Vagina (tissue), 2 donors: ENCODE results near the gene PLEKHM3. TPM values are rescaled to one million over a fixed set of nuclear protein-coding genes. Genes with fewer than 3 reads are reported as not detected.

Experiments used
- DNase-seq, 2 donors: peaks; one replicate each; pipeline ENCODE4 v3.0.0-alpha.2; 2017; ENCODE audit errors: extremely low spot score in 2 of 2
- H3K27ac ChIP-seq: fragments of 200-600 bp; sonication (generic); one replicate; pipeline ENCODE4 v1.5.1; 2019
- H3K27me3 ChIP-seq: fragments of 200-600 bp; sonication (generic); one replicate; pipeline ENCODE4 v1.5.1; 2019
- H3K36me3 ChIP-seq, 2 donors: fragments of 200-600 bp; sonication (generic); one replicate each; pipeline ENCODE4 v1.5.1; 2017 to 2019
- H3K4me1 ChIP-seq: fragments of 200-600 bp; sonication (generic); one replicate; pipeline ENCODE4 v1.5.1; 2019
- H3K4me3 ChIP-seq, 2 donors: fragments of 200-600 bp; sonication (generic); 1 replicate in 1 of 2; 2 replicates in 1 of 2; pipeline ENCODE4 v1.5.1; 2016 to 2019
- H3K9me3 ChIP-seq: fragments of 200-600 bp; sonication (generic); one replicate; pipeline ENCODE4 v1.5.1; 2019
- POLR2A ChIP-seq, 2 donors: fragments of 450-650 bp; IDR thresholded peaks; one replicate each; pipeline ENCODE4 v1.6.1; 2017; ENCODE audit warnings: antibody characterized with exemption in 2 of 2, mild to moderate bottlenecking in 2 of 2, moderate library complexity in 2 of 2
- POLR2AphosphoS5 ChIP-seq, 2 donors: sonication (generic); formaldehyde crosslinking; IDR thresholded peaks; one replicate each; pipeline ENCODE4 v1.9.0; 2017; ENCODE audit warnings: antibody characterized with exemption in 2 of 2, mild to moderate bottlenecking in 2 of 2, low read depth in 1 of 2; ENCODE audit not compliant: insufficient read depth in 1 of 2
- intact Hi-C: fragments of 100-400 bp; cut with DNase I; formaldehyde crosslinking; loops from one replicate; pipeline ENCODE4 v1.15.1; 2023
- total RNA-seq: library from RNA; depleted of rRNA; stranded (reverse); fragments of >200 nt; gene quantifications from one replicate; pipeline ENCODE4 v1.2.3, GENCODE V29; 2016
- TF ChIP-seq, protein P1 (sequence below), 3 experiments: fragments of 450-650 bp in 2 of 3; fragments of 200-600 bp in 1 of 3; sonication (generic) in 1 of 3; IDR thresholded peaks; one replicate each; pipeline ENCODE4 v1.5.1; 2017 to 2019; ENCODE audit warnings: antibody characterized with exemption in 3 of 3, mild to moderate bottlenecking in 2 of 3, moderate library complexity in 2 of 3

The PLEKHM3 gene
- total RNA-seq, 1 donor from 2014 or later: 21.4 TPM

DNA sequence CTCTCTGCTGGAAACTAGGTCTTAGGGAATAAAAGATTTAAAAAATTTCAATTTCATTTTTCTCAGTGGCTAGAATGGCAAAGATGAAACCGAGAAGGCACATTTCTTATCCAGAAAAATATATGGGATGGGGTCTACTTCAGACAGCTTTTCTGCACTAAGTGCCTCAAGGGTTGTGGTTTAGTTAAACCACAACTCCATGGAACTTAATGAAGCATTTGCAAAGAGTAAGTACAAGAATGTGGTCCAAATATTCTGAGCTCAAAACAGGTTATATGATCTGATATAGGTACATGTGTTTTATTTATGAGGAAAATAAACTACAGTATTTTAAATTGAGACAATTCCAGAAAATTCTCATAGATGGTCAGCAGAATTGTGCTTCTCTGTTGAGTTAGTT is 153.8 kb downstream of the PLEKHM3 start:
- TF ChIP-seq POLR2AphosphoS5 (IDR thresholded peaks at IDR 0.05; ENCODE audit: insufficient read depth in 1 of 2, low read depth in 1 of 2): no peak
- TF ChIP-seq, protein P1, sequence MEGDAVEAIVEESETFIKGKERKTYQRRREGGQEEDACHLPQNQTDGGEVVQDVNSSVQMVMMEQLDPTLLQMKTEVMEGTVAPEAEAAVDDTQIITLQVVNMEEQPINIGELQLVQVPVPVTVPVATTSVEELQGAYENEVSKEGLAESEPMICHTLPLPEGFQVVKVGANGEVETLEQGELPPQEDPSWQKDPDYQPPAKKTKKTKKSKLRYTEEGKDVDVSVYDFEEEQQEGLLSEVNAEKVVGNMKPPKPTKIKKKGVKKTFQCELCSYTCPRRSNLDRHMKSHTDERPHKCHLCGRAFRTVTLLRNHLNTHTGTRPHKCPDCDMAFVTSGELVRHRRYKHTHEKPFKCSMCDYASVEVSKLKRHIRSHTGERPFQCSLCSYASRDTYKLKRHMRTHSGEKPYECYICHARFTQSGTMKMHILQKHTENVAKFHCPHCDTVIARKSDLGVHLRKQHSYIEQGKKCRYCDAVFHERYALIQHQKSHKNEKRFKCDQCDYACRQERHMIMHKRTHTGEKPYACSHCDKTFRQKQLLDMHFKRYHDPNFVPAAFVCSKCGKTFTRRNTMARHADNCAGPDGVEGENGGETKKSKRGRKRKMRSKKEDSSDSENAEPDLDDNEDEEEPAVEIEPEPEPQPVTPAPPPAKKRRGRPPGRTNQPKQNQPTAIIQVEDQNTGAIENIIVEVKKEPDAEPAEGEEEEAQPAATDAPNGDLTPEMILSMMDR (IDR thresholded peaks at IDR 0.05): no peak
- TF ChIP-seq POLR2A (IDR thresholded peaks at IDR 0.05): no peak
- Histone ChIP-seq H3K27ac (no peak overlapping the region), H3K27me3 (no peaks in the 10 kb centered on the region), H3K4me3 (no peak overlapping the region), H3K4me1 (no peaks in the 10 kb centered on the region), H3K9me3 (no peaks in the 10 kb centered on the region), H3K36me3 (no peaks in the 10 kb centered on the region)
- no peak for DNase-seq
- intact Hi-C loops: no loop called here

DNA sequence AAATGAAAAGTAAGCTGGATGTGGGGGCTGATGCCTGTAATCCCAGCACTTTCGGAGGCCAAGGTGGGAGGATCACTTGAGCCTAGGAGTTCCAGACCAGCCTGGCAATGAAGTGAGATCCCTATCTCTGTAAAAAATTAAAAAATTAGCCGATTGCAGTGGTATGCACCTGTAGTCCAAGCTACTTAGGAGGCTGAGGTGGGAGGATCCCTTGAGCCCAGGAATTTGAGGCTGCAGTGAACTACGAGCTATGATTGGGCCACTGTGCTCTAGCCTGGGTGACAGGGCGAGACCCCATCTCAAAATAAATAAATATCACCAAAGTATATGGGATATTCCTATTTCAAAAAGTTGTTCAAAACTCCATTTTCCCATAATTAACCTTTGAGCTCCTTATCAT is 154.5 kb downstream of the PLEKHM3 start:
- Histone ChIP-seq H3K4me3 (no peak overlapping the region), H3K27ac (no peak overlapping the region), H3K4me1 (no peaks in the 10 kb centered on the region), H3K36me3 (no peaks in the 10 kb centered on the region), H3K9me3 (no peaks in the 10 kb centered on the region), H3K27me3 (no peaks in the 10 kb centered on the region)
- intact Hi-C loops: no loop called here
- no peak for TF ChIP-seq POLR2A (IDR thresholded peaks at IDR 0.05)
- TF ChIP-seq POLR2AphosphoS5 (IDR thresholded peaks at IDR 0.05; ENCODE audit: insufficient read depth in 1 of 2, low read depth in 1 of 2): no peak
- TF ChIP-seq, protein P1 (IDR thresholded peaks at IDR 0.05): no peak
- DNase-seq: no peak

DNA sequence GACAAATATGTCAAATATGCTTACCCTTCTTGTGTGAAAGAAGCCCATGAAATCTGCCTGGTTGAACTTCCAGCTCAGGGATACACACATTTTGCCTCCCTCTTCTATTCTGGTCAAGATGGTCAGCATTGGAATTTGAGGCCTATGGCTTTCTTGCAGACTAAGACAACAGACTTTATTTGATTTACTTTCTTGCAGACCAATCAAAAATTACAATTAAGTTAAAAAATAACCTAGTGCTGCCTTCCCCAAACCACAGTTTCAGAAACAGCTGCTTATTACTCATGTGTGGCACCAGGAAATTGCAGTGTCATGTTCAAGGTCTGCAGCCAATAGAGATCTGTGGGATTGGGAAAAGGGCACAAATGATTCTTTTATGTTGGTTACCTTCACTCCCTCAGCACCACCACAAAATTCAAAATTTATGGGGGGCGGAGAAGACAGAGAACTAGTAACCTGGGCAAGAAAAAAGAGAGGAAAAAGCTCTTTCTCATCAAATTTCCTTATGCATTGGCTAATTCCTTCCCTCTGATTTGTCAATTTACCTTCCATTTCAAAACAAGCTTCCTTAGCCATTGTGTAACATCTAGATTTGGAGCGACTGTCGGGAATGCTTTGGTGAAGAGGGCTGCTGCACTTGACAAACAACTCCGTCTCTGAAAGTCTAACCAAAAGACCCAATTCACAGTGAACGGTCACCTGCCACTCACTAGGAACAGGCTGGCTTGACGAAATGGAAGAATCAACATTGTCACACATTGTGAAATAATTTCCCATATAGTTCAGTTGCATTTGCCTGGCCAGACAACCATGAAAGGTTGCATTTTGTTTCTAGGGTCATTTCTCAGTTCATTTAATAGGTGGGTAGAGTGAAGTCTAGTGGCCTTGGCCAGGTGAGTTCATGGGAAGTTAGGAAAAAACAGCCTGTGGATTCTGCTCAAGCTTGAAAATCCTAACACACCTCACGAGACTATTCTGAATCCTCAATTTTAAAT is 155.2 kb downstream of the PLEKHM3 start:
- DNase-seq: no peak
- no peaks in the 10 kb centered on the region for H3K9me3 ChIP-seq
- H3K36me3 ChIP-seq: no peaks in the 10 kb centered on the region
- no peaks in the 10 kb centered on the region for H3K4me1 ChIP-seq
- H3K4me3 ChIP-seq: no peak overlapping the region
- no peak overlapping the region for H3K27ac ChIP-seq
- intact Hi-C loops: no loop called here
- TF ChIP-seq, protein P1 (IDR thresholded peaks at IDR 0.05): no peak
- no peak for TF ChIP-seq POLR2AphosphoS5 (IDR thresholded peaks at IDR 0.05; ENCODE audit: insufficient read depth in 1 of 2, low read depth in 1 of 2)
- no peak for TF ChIP-seq POLR2A (IDR thresholded peaks at IDR 0.05)
- H3K27me3 ChIP-seq: no peaks in the 10 kb centered on the region

DNA sequence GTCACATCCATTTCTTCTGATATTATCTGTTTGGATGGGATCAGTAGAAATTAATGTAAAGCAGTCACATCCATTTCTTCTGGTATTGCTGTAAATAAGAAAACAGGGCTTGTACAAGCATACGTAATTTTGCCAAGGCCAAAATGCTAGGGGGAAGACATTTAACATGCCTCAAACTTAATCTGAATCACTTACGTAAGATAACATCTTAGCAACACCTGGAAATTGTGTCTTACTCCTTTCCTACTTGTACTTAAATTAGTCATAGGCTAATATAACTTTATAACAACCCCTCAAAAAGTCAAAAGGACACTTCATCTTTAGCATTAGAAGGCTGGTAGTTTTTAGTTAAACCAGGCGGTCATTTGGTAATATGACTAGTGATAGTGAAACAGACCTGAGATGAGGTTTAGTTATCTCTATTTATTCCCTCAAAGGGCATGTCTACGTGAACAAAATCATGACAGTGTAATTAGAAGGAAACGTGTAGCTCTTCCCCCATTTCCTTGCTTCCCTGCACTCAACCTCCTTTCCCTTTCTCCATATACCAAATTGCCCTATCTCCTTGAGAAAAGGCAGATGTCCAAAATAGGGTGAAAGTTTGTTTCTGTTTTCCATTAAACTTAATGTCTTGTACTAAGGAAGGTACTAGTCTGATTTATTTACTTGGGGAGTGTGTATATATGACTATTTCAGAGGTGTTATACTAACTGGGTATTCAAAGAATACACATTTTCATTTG is 156.3 kb downstream of the PLEKHM3 start:
- Histone ChIP-seq H3K27me3 (no peaks in the 10 kb centered on the region), H3K4me3 (no peak overlapping the region), H3K27ac (no peak overlapping the region), H3K4me1 (no peaks in the 10 kb centered on the region), H3K9me3 (no peaks in the 10 kb centered on the region), H3K36me3 (no peaks in the 10 kb centered on the region)
- TF ChIP-seq POLR2AphosphoS5 (IDR thresholded peaks at IDR 0.05; ENCODE audit: insufficient read depth in 1 of 2, low read depth in 1 of 2) (no peak), POLR2A (IDR thresholded peaks at IDR 0.05) (no peak)
- TF ChIP-seq, protein P1 (IDR thresholded peaks at IDR 0.05): no peak
- DNase-seq: no peak
- intact Hi-C loops: no loop called here
